RWPE2 (cell line): ENCODE measurements around the gene ZNF529.

Source experiments
- ATAC-seq: fragments of 200-7000 bp; cut with Tn5 transposase; 3 replicates; pipeline ENCODE4 v1.9.1; 2021; ENCODE audit warnings: low read depth
- DNase-seq: peaks from one replicate; pipeline ENCODE4 v3.0.0-alpha.2; 2020; ENCODE audit warnings: low spot score
- H3K27ac ChIP-seq: fragments of 450-650 bp; 2 replicates; pipeline ENCODE4 v1.5.1; 2017; ENCODE audit warnings: mild to moderate bottlenecking; ENCODE audit not compliant: poor library complexity, severe bottlenecking
- H3K27me3 ChIP-seq: fragments of 250-450 bp; sonication (Bioruptor Pico); 2 replicates; pipeline ENCODE4 v1.5.1; 2021; ENCODE audit warnings: mild to moderate bottlenecking, moderate library complexity; ENCODE audit not compliant: insufficient read depth, poor library complexity, severe bottlenecking
- H3K36me3 ChIP-seq: fragments of 250-450 bp; sonication (Bioruptor Pico); 2 replicates; pipeline ENCODE4 v1.5.1; 2020; ENCODE audit warnings: low read depth, mild to moderate bottlenecking, moderate library complexity
- H3K4me1 ChIP-seq: fragments of 250-450 bp; sonication (Bioruptor Pico); 2 replicates; pipeline ENCODE4 v1.5.1; 2021; ENCODE audit warnings: mild to moderate bottlenecking, moderate library complexity; ENCODE audit not compliant: insufficient read depth, poor library complexity, severe bottlenecking
- H3K4me3 ChIP-seq: fragments of 250-450 bp; sonication (Bioruptor Pico); 2 replicates; pipeline ENCODE4 v1.5.1; 2021; ENCODE audit warnings: mild to moderate bottlenecking, moderate library complexity; ENCODE audit not compliant: severe bottlenecking
- H3K9me3 ChIP-seq: fragments of 250-450 bp; sonication (Bioruptor Pico); 2 replicates; pipeline ENCODE4 v1.5.1; 2021; ENCODE audit warnings: mild to moderate bottlenecking, moderate library complexity; ENCODE audit not compliant: severe bottlenecking
- TF ChIP-seq, protein P1 (sequence below): fragments of 450-650 bp; IDR thresholded peaks from one replicate; pipeline ENCODE4 v1.5.1; 2017; ENCODE audit warnings: mild to moderate bottlenecking, moderate library complexity; ENCODE audit not compliant: poor library complexity, severe bottlenecking

Gene ZNF529

DNA sequence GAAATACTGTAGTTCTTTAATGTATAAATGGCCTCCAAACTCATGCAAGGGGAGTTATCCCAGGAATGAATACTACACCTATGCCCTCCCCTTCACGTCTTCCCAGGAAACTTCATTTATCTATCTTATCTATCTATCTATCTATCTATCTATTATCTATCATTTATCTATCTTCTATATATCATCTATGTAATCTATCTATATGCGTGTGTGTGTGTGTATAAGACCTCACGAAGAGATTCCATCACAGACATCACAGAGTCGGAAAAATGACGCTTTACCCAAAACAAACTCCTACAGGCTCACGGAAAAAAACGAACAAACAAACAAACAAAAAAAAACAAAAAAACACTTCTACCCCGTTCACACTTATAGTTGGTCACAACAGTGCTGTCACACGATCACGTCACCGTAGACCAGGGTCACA is 486 bp downstream of the ZNF529 start:
- TF ChIP-seq, protein P1, sequence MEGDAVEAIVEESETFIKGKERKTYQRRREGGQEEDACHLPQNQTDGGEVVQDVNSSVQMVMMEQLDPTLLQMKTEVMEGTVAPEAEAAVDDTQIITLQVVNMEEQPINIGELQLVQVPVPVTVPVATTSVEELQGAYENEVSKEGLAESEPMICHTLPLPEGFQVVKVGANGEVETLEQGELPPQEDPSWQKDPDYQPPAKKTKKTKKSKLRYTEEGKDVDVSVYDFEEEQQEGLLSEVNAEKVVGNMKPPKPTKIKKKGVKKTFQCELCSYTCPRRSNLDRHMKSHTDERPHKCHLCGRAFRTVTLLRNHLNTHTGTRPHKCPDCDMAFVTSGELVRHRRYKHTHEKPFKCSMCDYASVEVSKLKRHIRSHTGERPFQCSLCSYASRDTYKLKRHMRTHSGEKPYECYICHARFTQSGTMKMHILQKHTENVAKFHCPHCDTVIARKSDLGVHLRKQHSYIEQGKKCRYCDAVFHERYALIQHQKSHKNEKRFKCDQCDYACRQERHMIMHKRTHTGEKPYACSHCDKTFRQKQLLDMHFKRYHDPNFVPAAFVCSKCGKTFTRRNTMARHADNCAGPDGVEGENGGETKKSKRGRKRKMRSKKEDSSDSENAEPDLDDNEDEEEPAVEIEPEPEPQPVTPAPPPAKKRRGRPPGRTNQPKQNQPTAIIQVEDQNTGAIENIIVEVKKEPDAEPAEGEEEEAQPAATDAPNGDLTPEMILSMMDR, result no peak
- H3K36me3 ChIP-seq, result peaks cover 59% of the 10 kb centered on the region
- DNase-seq, result no peak
- H3K4me1 ChIP-seq, result peaks cover 10% of the 10 kb centered on the region
- H3K27me3 ChIP-seq, result no peaks in the 10 kb centered on the region
- peak overlapping the region; percentile 62 for H3K27ac ChIP-seq
- H3K4me3 ChIP-seq, result peak overlapping the region; percentile 78
- no peak; the same call in 2 of the 3 replicates for ATAC-seq
- no peaks in the 10 kb centered on the region for H3K9me3 ChIP-seq

DNA sequence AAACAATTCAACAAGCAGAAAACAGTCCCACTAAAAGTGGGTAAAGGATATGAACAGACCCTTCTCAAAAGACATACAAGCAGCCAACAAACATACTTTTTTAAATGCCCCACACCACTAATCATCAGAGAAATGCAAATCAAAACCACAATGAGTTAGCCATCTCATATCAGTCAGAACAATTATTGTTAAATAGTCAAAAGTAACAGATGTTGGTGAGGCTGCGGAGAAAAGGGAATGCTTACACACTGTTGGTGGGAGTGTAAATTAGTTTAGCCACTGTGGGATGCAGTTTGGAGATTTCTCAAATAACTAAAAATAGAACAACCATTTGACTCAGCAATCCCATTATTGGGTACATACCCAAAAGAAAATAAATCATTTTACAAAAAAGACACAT is 8.7 kb downstream of the ZNF529 start:
- Histone ChIP-seq H3K36me3 (peaks cover 18% of the 10 kb centered on the region), H3K4me1 (no peaks in the 10 kb centered on the region), H3K9me3 (peaks cover 7% of the 10 kb centered on the region), H3K4me3 (no peak overlapping the region), H3K27ac (no peak overlapping the region), H3K27me3 (no peaks in the 10 kb centered on the region)
- ATAC-seq (no peak), DNase-seq (no peak)
- TF ChIP-seq, protein P1, result no peak

DNA sequence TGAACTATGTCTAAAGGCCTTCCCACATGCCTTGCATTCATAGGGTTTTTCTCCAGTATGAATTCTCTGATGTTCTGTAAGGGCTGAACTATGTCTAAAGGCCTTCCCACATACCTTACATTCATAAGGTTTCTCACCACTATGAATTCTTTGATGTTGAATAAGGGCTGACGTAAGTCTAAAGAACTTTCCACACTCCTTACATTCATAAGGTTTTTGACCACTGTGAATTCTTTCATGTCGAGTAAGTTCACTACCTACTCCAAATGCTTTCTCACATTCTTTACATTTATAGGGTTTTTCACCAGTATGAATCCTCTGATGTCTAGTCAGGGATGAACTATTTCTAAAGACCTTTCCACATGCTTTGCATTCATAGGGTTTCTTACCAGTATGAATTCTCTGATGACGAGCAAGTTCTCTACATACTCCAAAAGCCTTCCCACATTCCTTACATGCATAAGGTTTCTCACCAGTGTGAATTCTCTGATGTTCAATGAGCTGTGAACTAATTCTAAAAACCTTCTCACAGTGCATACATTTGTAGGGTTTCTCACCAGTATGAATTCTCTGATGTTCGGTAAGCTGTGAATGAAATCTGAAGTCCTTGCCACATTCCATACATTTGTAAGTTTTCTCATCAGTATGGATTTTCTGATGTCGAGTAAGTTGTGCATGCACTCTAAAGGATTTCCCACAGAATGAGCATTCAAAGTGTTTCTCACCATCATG is 25.9 kb downstream of the ZNF529 start:
- H3K27me3 ChIP-seq, result no peaks in the 10 kb centered on the region
- TF ChIP-seq, protein P1, result no peak
- no peak overlapping the region for H3K4me3 ChIP-seq
- H3K27ac ChIP-seq, result no peak overlapping the region
- ATAC-seq (no peak), DNase-seq (no peak)
- peaks cover 67% of the 10 kb centered on the region for H3K9me3 ChIP-seq
- peaks cover 78% of the 10 kb centered on the region for H3K36me3 ChIP-seq
- H3K4me1 ChIP-seq, result no peaks in the 10 kb centered on the region

DNA sequence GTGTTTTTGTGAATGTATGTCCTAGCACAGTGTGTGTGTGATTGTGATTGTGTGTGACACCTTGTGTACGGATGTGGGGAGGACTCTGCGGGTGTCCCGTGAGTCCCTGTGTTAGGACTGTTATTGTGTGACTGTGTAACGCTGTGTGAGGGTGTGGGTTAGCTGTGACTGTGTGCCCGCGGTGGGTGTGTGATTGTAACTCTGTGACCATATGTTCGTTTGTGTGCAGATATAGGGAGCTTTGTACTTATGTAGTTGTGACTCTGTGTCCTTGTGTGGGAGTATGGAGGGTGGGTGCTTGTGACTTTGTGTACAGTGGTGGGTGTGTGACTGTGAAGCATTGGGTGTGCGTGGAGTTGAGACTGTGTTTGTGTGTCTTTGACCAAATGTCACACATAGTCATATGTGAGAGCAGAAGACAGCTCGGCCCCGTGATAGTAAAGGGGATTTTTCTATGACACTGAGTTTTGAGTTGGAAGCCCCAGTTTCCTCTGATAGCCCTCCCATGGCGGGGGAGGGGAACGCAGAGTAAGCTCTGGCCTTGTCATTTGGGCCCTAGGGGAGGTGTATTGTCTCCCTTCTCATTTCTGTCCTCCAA is 44.1 kb downstream of the ZNF529 start:
- TF ChIP-seq, protein P1, result no peak
- Histone ChIP-seq H3K36me3 (peaks cover 19% of the 10 kb centered on the region), H3K4me1 (no peaks in the 10 kb centered on the region), H3K9me3 (no peaks in the 10 kb centered on the region), H3K27ac (peak overlapping the region; percentile 56), H3K4me3 (peak overlapping the region; percentile 43), H3K27me3 (no peaks in the 10 kb centered on the region)
- no peak for DNase-seq
- ATAC-seq, result no peak
